Left ventricle myocardium superior (tissue), 1 donor: Measurements from ENCODE around the gene TSSK2. TPM values are rescaled to one million over a fixed set of nuclear protein-coding genes. Genes with fewer than 3 reads are reported as not detected.
"Not testable (repeated sequence)": the region's sequence is repeated elsewhere in the genome, so short reads cannot be mapped to it uniquely, and the experiment has no call there.

Source experiments
- ATAC-seq: fragments of 200-7000 bp; cut with Tn5 transposase; one replicate; pipeline ENCODE4 v1.9.1; 2020; ENCODE audit warnings: mild to moderate bottlenecking, moderate library complexity
- DNase-seq: peaks from one replicate; pipeline ENCODE4 v3.0.0-alpha.2; 2020
- intact Hi-C: fragments of 100-400 bp; cut with micrococcal nuclease; formaldehyde crosslinking; loops from one replicate; pipeline ENCODE4 v1.11.0; 2022
- long read RNA-seq: library from polyadenylated mRNA; unstranded; transcript quantifications from one replicate; pipeline ENCODE4 v2.0.0, GENCODE V29; 2021
- total RNA-seq: library from RNA; stranded (reverse); fragmentation: NEBNext Ultra II Directional; extraction: Animal tissue kit (Norgen Biotek cat#: 25700); gene quantifications from one replicate; pipeline ENCODE4 v1.2.1, GENCODE V29; 2021
- donor health status: DM: no; HTN: yes; CAD: no; lungs with severe emphysema.

The TSSK2 gene
- not detected for total RNA-seq
- long read RNA-seq: 0 reads

- intact Hi-C loops: no loop called here
- ATAC-seq: no peak
- DNase-seq: no peak
These were observed at the start of gene TSSK2 for GRCh38 chr22:19130959-19131684. Gene TSSK2 (plus strand): TSS chr22:19131308. CDS start chr22:19131400, 92 bp downstream.

DNA sequence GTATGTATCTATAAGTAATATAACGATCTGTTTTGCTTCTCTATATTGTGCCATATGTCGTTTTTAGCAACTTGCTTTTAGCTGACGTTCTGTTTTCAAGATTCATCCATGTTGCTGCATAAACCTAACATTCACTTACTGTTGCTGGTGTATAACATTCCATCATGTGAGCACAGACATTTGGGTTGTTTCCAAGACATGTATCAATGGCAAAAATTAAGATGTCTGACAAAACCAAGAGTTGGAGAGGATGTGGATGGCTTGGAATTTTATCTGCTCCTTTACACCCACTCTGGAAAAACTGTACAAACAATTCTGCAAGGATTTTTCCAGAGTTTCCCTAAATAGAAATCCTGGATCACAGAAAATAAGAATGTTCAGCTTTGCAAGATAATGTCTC, 49.8 kb upstream of the TSSK2 start:
- ATAC-seq (no peak), DNase-seq (no peak)

GRCh38 chr22:19082101-19082500, 49.0 kb upstream of the TSSK2 start:
- ATAC-seq (no peak), DNase-seq (no peak)
- intact Hi-C loops: no loop called here

More for the DNA sequence above, 49.8 kb upstream of the TSSK2 start:
- intact Hi-C loops: no loop called here

GRCh38 chr22:19082793-19083192, 48.3 kb upstream of the TSSK2 start:
- ATAC-seq: no peak

GRCh38 chr22:19084126-19084525, 47.0 kb upstream of the TSSK2 start:
- intact Hi-C loops, DNase-seq, ATAC-seq: not testable (repeated sequence)

More at GRCh38 chr22:19082793-19083192, 48.3 kb upstream of the TSSK2 start:
- intact Hi-C loops: no loop called here
- no peak for DNase-seq

DNA sequence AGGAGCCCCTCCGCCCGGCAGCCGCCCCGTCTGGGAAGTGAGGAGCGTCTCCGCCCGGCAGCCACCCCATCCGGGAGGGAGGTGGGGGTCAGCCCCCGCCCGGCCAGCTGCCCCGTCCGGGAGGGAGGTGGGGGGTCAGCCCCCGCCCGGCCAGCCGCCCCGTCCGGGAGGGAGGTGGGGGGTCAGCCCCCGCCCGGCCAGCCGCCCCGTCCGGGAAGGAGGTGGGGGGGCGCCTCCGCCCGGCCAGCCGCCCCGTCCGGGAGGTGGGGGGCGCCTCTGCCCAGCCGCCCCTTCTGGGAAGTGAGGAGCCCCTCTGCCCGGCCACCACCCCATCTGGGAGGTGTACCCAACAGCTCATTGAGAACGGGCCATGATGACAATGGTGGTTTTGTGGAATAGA, 46.5 kb upstream of the TSSK2 start:
- DNase-seq, ATAC-seq, intact Hi-C loops: not testable (repeated sequence)

DNA sequence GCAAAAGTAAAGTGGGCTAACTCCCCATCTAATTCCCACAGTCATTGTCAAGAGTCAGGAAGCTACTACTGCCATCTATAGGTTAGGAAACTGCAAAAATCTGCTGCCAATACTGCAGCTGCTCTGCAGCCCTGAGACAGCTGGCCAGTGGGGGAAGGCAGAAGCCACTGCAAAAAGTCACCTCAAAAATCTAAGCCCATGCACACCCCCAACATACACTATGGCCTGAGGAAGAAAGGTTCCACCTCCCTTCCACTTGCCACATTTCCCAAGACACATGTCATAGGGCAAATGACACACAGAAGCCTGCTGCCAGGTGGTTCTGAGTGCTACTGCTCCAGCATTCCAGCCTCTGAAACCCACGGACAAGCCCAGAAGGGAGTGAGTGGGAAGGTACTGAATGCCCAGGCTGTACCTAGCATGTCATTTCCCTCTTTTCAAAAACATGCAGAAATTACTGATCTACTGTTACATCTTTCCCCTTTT, 45.8 kb upstream of the TSSK2 start:
- intact Hi-C loops: no loop called here
- peak; percentile 44 for ATAC-seq
- DNase-seq: no peak

DNA sequence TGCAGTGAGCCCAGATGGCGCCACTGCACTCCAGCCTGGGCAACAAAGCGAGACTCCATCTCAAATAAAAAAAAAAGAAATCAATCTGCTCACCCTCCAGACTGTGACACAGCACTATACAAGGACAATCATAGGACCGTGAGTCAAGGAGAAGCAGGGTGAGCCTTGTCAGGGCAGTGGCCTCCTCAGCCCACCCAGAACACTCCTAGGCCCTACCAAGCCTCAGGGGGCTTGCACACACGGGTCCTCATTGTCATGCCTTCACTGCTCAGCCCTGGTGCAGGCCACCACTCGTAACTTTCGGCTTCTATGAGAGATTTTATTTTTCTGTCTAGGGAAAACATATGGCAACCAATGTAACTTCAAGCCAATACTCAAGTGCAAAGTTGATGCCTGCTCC, 44.7 kb upstream of the TSSK2 start:
- DNase-seq: no peak
- intact Hi-C loops: no loop called here
- ATAC-seq: no peak

DNA sequence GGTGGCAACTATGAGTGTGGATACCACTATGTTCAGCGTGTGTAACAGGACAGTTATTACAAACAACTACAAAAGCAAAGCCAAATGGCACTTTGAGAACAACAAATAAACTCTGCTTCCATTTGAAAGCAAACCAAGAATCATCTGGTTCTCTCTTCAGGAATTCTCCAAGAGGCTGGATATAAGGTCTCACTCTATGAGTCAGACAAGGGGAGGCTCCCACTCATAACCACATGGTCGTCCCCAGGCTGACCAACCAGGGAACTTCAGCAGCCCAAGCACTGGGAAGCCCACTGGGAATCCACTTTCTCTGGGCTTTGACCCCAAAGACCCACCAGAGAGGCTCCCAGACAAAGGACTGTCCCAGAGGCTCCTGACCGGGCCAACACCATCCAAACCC, 44.2 kb upstream of the TSSK2 start:
- no peak for DNase-seq
- intact Hi-C loops: no loop called here
- no peak for ATAC-seq

GRCh38 chr22:19088866-19089595, 42.1 kb upstream of the TSSK2 start:
- no peak for DNase-seq
- intact Hi-C loops: no loop called here

DNA sequence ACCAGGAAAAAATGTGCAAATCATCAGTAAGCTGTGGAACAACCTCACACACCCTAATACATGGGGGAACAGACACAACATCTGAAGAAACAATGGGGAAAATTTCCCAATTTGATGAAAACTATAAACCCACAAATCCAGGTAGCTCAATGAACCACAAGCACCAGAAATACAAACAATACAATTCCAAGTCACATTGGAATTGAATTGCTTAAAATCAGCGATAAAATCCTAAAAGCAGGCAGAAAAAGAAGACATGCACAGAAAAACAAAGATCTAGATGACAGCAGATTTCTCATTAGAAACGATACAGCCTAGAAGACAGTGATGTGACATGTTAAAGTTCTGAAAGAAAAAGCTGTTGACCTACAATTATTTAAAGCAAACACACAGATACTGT, 40.9 kb upstream of the TSSK2 start:
- DNase-seq (no peak), ATAC-seq (no peak)
- intact Hi-C loops: no loop called here

More at GRCh38 chr22:19088866-19089595, 42.1 kb upstream of the TSSK2 start:
- ATAC-seq: no peak

DNA sequence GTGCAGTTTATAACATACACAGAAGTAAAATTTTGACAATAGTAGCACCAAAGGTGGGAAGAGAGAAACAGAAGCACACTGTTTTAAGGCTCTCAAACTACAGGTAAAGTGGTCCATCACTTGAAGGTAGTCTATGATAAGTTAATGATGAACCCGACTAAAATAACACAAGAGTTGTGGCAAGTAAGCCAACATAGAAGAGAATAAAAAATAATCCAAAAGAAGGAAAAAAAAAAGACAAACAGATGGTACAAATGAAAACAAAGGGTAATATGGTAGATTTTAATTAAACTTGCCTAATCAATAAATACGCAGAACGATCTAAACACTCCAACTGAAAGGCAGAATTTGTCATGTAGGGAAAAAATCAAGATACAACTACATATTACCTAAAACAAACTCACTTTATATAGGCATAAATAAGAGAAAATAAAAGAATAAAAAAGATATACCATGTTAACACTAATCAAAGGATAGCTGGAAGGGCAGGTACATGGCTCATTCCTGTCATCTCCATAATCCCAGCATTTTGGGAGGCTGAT, 40.5 kb upstream of the TSSK2 start:
- DNase-seq: no peak
- intact Hi-C loops: no loop called here
- ATAC-seq: no peak

DNA sequence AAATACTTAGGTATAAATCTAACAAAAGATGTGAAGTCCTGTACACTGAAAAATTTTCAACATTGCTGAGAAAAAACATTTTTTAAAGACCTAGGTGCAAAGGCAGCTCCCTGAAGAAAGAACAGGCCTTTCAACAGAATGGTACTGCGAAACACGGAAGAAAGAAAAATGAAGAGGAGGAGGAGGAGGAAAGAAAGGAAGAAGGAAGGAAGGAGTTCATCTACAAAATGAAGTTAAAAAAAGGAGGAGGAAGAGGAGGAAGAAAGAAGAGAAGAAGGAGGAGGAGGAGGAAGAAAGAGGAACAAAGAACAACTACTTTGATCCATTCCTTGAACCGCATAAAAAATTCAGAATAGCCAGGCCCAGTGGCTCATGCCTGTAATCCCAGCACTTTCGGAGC, 38.4 kb upstream of the TSSK2 start:
- intact Hi-C loops: no loop called here
- DNase-seq (no peak), ATAC-seq (no peak)

- no peak for ATAC-seq
- intact Hi-C loops: no loop called here
- DNase-seq: no peak
These were observed 36.6 kb upstream of the TSSK2 start for GRCh38 chr22:19094393-19094997.

- no peak for DNase-seq
- no peak for ATAC-seq
- intact Hi-C loops: no loop called here
These were observed 34.6 kb upstream of the TSSK2 start for GRCh38 chr22:19096555-19096954.

DNA sequence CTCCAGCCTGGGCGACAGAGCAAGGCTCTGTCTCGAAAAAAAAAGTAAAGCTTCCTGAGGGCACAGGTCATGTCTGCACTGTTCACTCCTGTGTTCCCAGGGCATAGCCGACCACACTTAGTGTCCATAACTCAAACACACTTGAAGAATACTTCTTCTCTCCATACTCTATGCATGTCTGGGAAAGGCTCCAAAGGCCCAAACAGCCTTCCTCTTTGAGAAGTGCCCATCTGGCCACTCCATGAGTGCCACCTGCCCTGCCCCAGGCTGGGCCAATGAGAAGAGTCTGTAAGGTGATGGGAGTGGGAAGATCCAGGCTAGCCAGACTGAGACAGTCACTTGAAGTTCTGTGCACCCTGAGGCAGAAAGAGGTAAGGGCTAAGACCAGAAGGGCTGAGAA, 33.6 kb upstream of the TSSK2 start:
- ATAC-seq: peak; percentile 20
- intact Hi-C loops: no loop called here

DNA sequence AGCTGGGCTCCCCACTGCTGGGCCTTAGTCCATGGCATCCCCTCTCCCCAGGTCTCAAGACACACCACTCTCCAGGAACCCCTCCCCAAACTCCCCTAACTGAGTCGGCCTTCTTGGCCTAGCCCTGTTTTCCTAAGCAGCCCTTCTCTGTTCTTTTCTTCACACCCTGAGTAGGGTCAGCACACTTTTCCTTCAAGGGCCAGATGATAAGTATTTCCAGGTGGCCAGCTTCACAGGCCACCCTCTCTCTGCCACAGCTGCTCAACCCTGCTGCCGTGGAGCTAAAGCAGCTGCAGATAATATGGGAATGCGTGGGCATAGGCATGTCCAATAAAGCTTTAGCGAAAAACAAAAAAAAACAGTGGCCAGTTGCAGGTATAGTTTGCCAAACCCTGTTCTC, 33.0 kb upstream of the TSSK2 start:
- ATAC-seq (no peak), DNase-seq (no peak)
- intact Hi-C loops: no loop called here

More for the DNA sequence above, 33.6 kb upstream of the TSSK2 start:
- DNase-seq: no peak

GRCh38 chr22:19103880-19104821, 27.0 kb upstream of the TSSK2 start:
- peak; percentile 39 for ATAC-seq
- no peak for DNase-seq
- intact Hi-C loops: no loop called here

DNA sequence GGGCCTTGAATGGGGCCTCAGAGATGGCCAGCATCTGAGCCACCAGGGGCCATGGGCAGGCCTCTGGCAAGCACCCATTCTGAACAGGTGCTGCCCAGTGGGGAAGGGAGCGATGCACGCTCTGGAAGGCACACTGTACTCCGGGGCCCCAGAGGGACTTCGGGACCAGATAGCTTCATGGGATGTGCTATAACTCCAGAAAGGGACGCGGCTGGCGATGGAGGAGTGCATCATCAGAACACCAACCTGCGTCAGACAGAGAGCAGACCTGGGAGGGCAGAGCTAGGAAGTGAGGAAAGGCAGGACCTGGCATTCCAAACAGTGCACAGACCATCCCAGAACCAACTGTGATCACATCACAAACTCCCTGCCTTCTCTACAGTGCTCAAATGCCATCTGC, 25.7 kb upstream of the TSSK2 start:
- ATAC-seq (no peak), DNase-seq (no peak)
- intact Hi-C loops: no loop called here
